B cell (primary cell): ENCODE data around the gene CRYBA1.

ENCODE experiments used
- CTCF ChIP-seq: fragments of 200-600 bp; IDR thresholded peaks from one replicate; pipeline ENCODE4 v1.8.0; 2022; ENCODE audit warnings: antibody characterized with exemption, mild to moderate bottlenecking
- EZH2 ChIP-seq: IDR thresholded peaks from 2 replicates; pipeline ENCODE4 v1.6.1; 2012; ENCODE audit warnings: borderline replicate concordance, low read depth, mild to moderate bottlenecking, moderate library complexity, low read length; ENCODE audit not compliant: insufficient read depth, poor library complexity, severe bottlenecking

- TF ChIP-seq CTCF: no peak
- no peak for TF ChIP-seq EZH2
Observed at GRCh38 chr17:29225396-29225795, 21.3 kb upstream of the CRYBA1 start.
